CD14-positive monocyte (primary cell): Measurements from ENCODE around the gene ERCC3. TPM values are rescaled to one million over a fixed set of nuclear protein-coding genes. Genes with fewer than 3 reads are reported as not detected.

Experiments
- DNase-seq, 3 donors: peaks; one replicate each; pipeline ENCODE4 v3.0.0-alpha.2; 2011 to 2022
- H2AFZ ChIP-seq: 2 replicates; pipeline ENCODE4 v1.6.0; 2012; ENCODE audit warnings: mild to moderate bottlenecking, low read depth, low read length, inconsistent platforms; ENCODE audit not compliant: insufficient read depth, poor library complexity, severe bottlenecking
- H3K27ac ChIP-seq, 2 donors: 1 replicate in 1 of 2; 2 replicates in 1 of 2; pipeline ENCODE4 v1.5.1; 2012 to 2013; ENCODE audit warnings: low read length in 2 of 2, control low read depth in 1 of 2, inconsistent platforms in 1 of 2, low read depth in 1 of 2, mild to moderate bottlenecking in 1 of 2
- H3K27me3 ChIP-seq, 2 donors: one replicate each; pipeline versions ENCODE4 v1.6.0 to v1.6.1; 2011 to 2013; ENCODE audit warnings: low read length in 2 of 2; ENCODE audit not compliant: control insufficient read depth in 2 of 2, insufficient read depth in 2 of 2
- H3K36me3 ChIP-seq, 2 donors: replicated peaks in 1 of 2; 1 replicate in 1 of 2; 2 replicates in 1 of 2; pipeline versions ENCODE4 v1.5.1 to v1.6.1; 2012 to 2013; ENCODE audit warnings: low read length in 2 of 2, control low read depth in 1 of 2, inconsistent platforms in 1 of 2, mild to moderate bottlenecking in 1 of 2; ENCODE audit not compliant: insufficient read depth in 2 of 2, control insufficient read depth in 1 of 2
- H3K4me1 ChIP-seq, 2 donors: 1 replicate in 1 of 2; 2 replicates in 1 of 2; pipeline versions ENCODE4 v1.5.1 to v1.6.1; 2012 to 2013; ENCODE audit warnings: low read length in 2 of 2, control low read depth in 1 of 2, inconsistent platforms in 1 of 2, mild to moderate bottlenecking in 1 of 2, moderate library complexity in 1 of 2; ENCODE audit not compliant: insufficient read depth in 2 of 2, control insufficient read depth in 1 of 2
- H3K4me2 ChIP-seq: replicated peaks from 2 replicates; pipeline ENCODE3; 2012; ENCODE audit warnings: low read length, moderate library complexity, mild to moderate bottlenecking; ENCODE audit not compliant: poor library complexity, severe bottlenecking; ENCODE audit errors: extremely low read depth
- H3K4me3 ChIP-seq, 3 experiments: fragments of 200-600 bp in 1 of 3; sonication (generic) in 1 of 3; replicated peaks in 1 of 3; 1 replicate in 2 of 3; 2 replicates in 1 of 3; pipeline ENCODE4 v1.5.1; 2011 to 2013; ENCODE audit warnings: low read length in 3 of 3, mild to moderate bottlenecking in 3 of 3, control low read depth in 2 of 3, low read depth in 2 of 3, inconsistent platforms in 1 of 3, moderate library complexity in 1 of 3
- H3K79me2 ChIP-seq: 2 replicates; pipeline ENCODE4 v1.6.0; 2012; ENCODE audit warnings: mild to moderate bottlenecking, control low read depth, inconsistent platforms, low read length, moderate library complexity; ENCODE audit not compliant: insufficient read depth
- H3K9ac ChIP-seq: 2 replicates; pipeline ENCODE4 v1.6.0; 2017; ENCODE audit warnings: low read length, mild to moderate bottlenecking; ENCODE audit not compliant: insufficient read depth, poor library complexity, severe bottlenecking
- H3K9me3 ChIP-seq, 2 donors: replicated peaks in 1 of 2; 1 replicate in 1 of 2; 2 replicates in 1 of 2; pipeline versions ENCODE4 v1.5.1 to v1.6.1; 2012 to 2013; ENCODE audit warnings: low read length in 2 of 2, control low read depth in 1 of 2; ENCODE audit not compliant: control insufficient read depth in 1 of 2, insufficient read depth in 1 of 2
- H4K20me1 ChIP-seq: 2 replicates; pipeline ENCODE4 v1.6.0; 2012; ENCODE audit warnings: mild to moderate bottlenecking, low read length, control low read depth, moderate library complexity; ENCODE audit not compliant: insufficient read depth
- H3K27ac Mint-ChIP-seq, 7 donors: one replicate each; pipeline ENCODE4 v1.8.0; 2020; ENCODE audit warnings: mild to moderate bottlenecking in 7 of 7, mixed read lengths in 7 of 7, moderate library complexity in 6 of 7, inconsistent platforms in 2 of 7
- H3K27me3 Mint-ChIP-seq, 3 donors: one replicate each; pipeline ENCODE4 v1.8.0; 2021 to 2022; ENCODE audit warnings: low read depth in 3 of 3, mild to moderate bottlenecking in 3 of 3, mixed read lengths in 3 of 3, moderate library complexity in 3 of 3, inconsistent platforms in 1 of 3
- H3K36me3 Mint-ChIP-seq, 2 donors: one replicate each; pipeline ENCODE4 v1.8.0; 2020; ENCODE audit warnings: mixed read lengths in 2 of 2, inconsistent platforms in 1 of 2, mild to moderate bottlenecking in 1 of 2
- H3K4me1 Mint-ChIP-seq: one replicate; pipeline ENCODE4 v1.8.0; 2020; ENCODE audit warnings: mild to moderate bottlenecking, mixed read lengths
- H3K4me3 Mint-ChIP-seq, 2 donors: one replicate each; pipeline ENCODE4 v1.8.0; 2020; ENCODE audit warnings: mild to moderate bottlenecking in 2 of 2, mixed read lengths in 2 of 2, moderate library complexity in 1 of 2
- H3K9me3 Mint-ChIP-seq, 7 donors: one replicate each; pipeline ENCODE4 v1.8.0; 2020 to 2022; ENCODE audit warnings: mixed read lengths in 7 of 7, mild to moderate bottlenecking in 6 of 7, moderate library complexity in 6 of 7, inconsistent platforms in 2 of 7
- WGBS: methylation state at CpG from one replicate; pipeline ENCODE4 v1.1.5; 2013; ENCODE audit warnings: missing lambda C conversion rate; ENCODE audit not compliant: insufficient coverage; 5-methylcytosine and 5-hydroxymethylcytosine counted together
- intact Hi-C, 2 donors: fragments of 100-400 bp; cut with micrococcal nuclease; formaldehyde crosslinking; loops; one replicate each; pipeline versions ENCODE4 v1.15.0 to v1.15.1; 2023
- polyA plus RNA-seq, 3 donors: library from polyadenylated mRNA; depleted of rRNA in 1 of 3; unstranded in 2 of 3; stranded (reverse) in 1 of 3; fragments of 300-500 nt in 2 of 3; fragments of >200 nt in 1 of 3; fragmentation: Illumina TruSeq in 2 of 3; gene quantifications; 1 replicate in 2 of 3; 2 replicates in 1 of 3; pipeline ENCODE4 v1.2.3, GENCODE V29; 2012 to 2021
- small RNA-seq: library from RNA; depleted of rRNA; stranded (forward); fragments of <200 nt; gene quantifications from one replicate; pipeline ENCODE3, GENCODE V24; 2012; ENCODE audit warnings: low read depth; ENCODE audit not compliant: insufficient read length
- TF ChIP-seq, protein P1 (sequence below): fragments of 200-600 bp; IDR thresholded peaks from one replicate; pipeline ENCODE4 v1.8.0; 2022; ENCODE audit warnings: antibody characterized with exemption, mild to moderate bottlenecking

Gene ERCC3
- polyA plus RNA-seq, 3 donors, result 13.2 to 49.7 (median 16.9) TPM

DNA sequence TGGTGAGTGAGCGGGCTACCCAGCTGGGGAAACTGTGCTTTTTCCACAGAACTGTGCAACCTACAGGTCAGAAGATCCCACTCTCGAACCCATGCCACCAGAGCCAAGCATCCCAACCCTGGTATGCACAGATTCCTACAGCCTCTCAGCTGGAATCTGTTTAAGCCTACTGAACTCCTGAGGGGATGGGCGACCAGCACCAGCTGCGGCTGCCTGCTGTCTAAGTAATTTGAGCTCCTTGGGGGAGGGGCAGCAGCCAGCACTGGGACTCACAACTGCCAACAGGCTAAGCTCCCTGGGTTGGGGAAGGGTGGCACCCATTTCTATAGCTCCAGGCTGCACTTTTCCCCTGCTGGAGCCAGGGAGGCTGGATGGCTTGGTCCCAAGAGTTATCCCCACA is 85.6 kb downstream of the ERCC3 start:
- peaks cover 15 to 19% (median 19%) of the 10 kb centered on the region in 3 donors for H3K27me3 Mint-ChIP-seq
- H3K36me3 ChIP-seq, result no peaks in the 10 kb centered on the region

More for the DNA sequence above, 85.6 kb downstream of the ERCC3 start:
- no peaks in the 10 kb centered on the region for H3K36me3 Mint-ChIP-seq
- Histone ChIP-seq H3K9ac (no peak overlapping the region), H3K4me1 (no peaks in the 10 kb centered on the region), H2AFZ (no peak overlapping the region), H3K9me3 (no peaks in the 10 kb centered on the region), H3K4me2 (no peak overlapping the region), H4K20me1 (no peaks in the 10 kb centered on the region), H3K27ac (no peak overlapping the region), H3K27me3 (peaks cover 0 to 3% of the 10 kb centered on the region in 2 donors), H3K4me3 (no peak overlapping the region), H3K79me2 (no peaks in the 10 kb centered on the region)
- H3K4me1 Mint-ChIP-seq, result no peaks in the 10 kb centered on the region
- WGBS, result 83% methylated on average over 3 of the region's 4 CpGs
- H3K27ac Mint-ChIP-seq, result no peak overlapping the region
- no peak overlapping the region for H3K4me3 Mint-ChIP-seq
- DNase-seq, result no peak
- TF ChIP-seq, protein P1, sequence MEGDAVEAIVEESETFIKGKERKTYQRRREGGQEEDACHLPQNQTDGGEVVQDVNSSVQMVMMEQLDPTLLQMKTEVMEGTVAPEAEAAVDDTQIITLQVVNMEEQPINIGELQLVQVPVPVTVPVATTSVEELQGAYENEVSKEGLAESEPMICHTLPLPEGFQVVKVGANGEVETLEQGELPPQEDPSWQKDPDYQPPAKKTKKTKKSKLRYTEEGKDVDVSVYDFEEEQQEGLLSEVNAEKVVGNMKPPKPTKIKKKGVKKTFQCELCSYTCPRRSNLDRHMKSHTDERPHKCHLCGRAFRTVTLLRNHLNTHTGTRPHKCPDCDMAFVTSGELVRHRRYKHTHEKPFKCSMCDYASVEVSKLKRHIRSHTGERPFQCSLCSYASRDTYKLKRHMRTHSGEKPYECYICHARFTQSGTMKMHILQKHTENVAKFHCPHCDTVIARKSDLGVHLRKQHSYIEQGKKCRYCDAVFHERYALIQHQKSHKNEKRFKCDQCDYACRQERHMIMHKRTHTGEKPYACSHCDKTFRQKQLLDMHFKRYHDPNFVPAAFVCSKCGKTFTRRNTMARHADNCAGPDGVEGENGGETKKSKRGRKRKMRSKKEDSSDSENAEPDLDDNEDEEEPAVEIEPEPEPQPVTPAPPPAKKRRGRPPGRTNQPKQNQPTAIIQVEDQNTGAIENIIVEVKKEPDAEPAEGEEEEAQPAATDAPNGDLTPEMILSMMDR, result no peak
- intact Hi-C loops, result no loop called here
- H3K9me3 Mint-ChIP-seq, result peaks cover 0 to 7% (median 5%) of the 10 kb centered on the region in 7 donors

Small RNA genes within 50 kb of the gene (small RNA-seq; reads per million reads assigned to genes)
- not detected for gene RNU6-1147P

Other genes with a start within 250 kb of the ERCC3 start
- gene BIN1, start 187.0 kb downstream of the ERCC3 start, polyA plus RNA-seq, result 1 to 10 TPM; 3.4 to 7.5 (median 4.1) TPM
- gene CYP27C1, start 73.8 kb downstream of the ERCC3 start, polyA plus RNA-seq, result not detected
- 10 to 100 TPM; 16.0 to 86.4 (median 66.3) TPM for gene MAP3K2, start 93.8 kb upstream of the ERCC3 start, polyA plus RNA-seq
- under 1 TPM in 1 of 3 donors, not detected in 2; 0.69 TPM for gene PROC, start 124.3 kb upstream of the ERCC3 start, polyA plus RNA-seq
- 10 to 100 TPM in 2 of 3 donors, 1 to 10 TPM in 1; 7.9 to 21.3 (median 15.6) TPM for gene IWS1, start 232.3 kb upstream of the ERCC3 start, polyA plus RNA-seq
- gene MYO7B, start 241.5 kb upstream of the ERCC3 start, polyA plus RNA-seq, result 1 to 10 TPM; 7.3 to 9.8 (median 9.0) TPM